Measurements from ENCODE around the gene RAB31. TPM values are rescaled to one million over a fixed set of nuclear protein-coding genes. Genes with fewer than 3 reads are reported as not detected.

The RAB31 gene
- total and polyA plus RNA-seq, 10 donors: 12.3 to 112 (median 72.6) TPM

DNA sequence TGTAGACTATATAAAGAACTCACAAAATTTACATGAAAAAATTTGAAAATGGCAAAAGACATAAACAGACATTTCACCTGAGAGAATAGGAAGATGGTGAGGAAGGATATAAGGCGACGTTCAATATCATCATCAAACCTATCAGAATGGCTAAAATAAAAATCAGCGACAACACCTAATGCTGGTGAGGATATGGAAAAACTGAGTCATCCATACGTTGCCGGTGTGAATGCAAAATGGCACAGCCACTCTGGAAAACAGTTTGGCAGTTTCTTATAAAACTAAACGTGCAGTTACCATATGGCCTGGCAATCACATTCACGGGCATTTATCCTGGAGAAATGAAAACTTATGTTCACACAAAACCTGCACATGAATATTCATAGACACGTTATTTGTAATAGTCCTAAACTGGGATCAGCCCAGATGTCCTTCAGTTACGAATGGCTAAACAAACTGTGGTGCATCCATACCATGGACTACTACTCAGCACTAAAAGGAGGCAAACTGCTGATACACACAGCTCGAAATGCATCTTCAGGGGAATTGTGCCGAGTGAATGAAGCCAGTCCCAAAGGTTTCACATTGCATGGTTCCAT, 114.6 kb downstream of the RAB31 start:
- no peak for DNase-seq
- H3K36me3 ChIP-seq: peaks cover 0 to 17% (median 0%) of the 10 kb centered on the region in 6 donors
- intact Hi-C loops (cut with DNase I; ENCODE audit: low total_unique reads): no loop called here
- H3K27me3 ChIP-seq (replicated peaks in 1 of 7): no peaks in the 10 kb centered on the region
- TF ChIP-seq, protein P1, sequence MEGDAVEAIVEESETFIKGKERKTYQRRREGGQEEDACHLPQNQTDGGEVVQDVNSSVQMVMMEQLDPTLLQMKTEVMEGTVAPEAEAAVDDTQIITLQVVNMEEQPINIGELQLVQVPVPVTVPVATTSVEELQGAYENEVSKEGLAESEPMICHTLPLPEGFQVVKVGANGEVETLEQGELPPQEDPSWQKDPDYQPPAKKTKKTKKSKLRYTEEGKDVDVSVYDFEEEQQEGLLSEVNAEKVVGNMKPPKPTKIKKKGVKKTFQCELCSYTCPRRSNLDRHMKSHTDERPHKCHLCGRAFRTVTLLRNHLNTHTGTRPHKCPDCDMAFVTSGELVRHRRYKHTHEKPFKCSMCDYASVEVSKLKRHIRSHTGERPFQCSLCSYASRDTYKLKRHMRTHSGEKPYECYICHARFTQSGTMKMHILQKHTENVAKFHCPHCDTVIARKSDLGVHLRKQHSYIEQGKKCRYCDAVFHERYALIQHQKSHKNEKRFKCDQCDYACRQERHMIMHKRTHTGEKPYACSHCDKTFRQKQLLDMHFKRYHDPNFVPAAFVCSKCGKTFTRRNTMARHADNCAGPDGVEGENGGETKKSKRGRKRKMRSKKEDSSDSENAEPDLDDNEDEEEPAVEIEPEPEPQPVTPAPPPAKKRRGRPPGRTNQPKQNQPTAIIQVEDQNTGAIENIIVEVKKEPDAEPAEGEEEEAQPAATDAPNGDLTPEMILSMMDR (IDR thresholded peaks at IDR 0.05 in 8 of 11, conservative IDR thresholded peaks at IDR 0.05 in 3 of 11): no peak
- TF ChIP-seq POLR2A (IDR thresholded peaks at IDR 0.05): no peak
- no peak for TF ChIP-seq POLR2AphosphoS5 (IDR thresholded peaks at IDR 0.05)
- H3K4me1 ChIP-seq: peaks cover 13 to 59% (median 30%) of the 10 kb centered on the region in 6 donors
- H3K9me3 ChIP-seq: peaks cover 0 to 12% (median 0%) of the 10 kb centered on the region in 8 donors
- 89 to 98% (median 92%) methylated on average over 11 of the region's 11 CpGs for WGBS, 5 donors
- peak overlapping the region in 3 of 8 donors; percentile 92 to 97 (median 94) for H3K27ac ChIP-seq
- no peak overlapping the region for H3K4me3 ChIP-seq

DNA sequence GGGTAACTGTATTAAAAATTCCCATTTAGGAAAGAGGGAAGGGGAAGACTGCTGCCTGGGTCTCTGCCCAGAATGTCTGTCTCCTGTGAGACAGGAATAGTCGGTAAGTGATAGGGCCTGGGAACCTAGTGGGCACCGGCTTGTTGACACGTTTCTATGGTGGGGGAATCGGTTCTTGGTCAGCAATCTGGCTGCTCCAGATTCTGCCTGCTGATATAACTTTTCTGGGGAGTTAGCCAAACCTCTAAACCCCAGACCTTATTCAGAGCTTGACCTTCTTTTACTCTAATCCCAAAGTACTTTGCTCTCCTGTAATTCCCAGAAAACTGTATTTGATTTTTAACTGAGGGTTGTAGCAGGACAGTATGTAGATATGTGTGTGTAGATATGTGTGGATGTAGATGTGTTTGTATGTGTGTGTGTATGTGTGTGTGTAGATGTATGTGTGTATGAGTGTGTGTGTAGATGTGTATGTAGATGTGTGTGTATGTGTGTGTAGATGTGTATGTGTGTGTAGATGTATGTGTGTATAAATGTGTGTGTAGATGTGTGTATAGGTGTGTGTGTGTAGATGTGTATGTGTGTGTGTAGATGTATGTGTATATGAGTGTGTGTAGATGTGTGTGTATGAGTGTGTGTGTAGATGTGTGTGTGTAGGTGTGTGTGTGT, 115.8 kb downstream of the RAB31 start:
- peak overlapping the region in 7 of 8 donors; percentile 82 to 97 (median 87) for H3K27ac ChIP-seq
- peak overlapping the region in 1 of 8 donors; percentile 32 for H3K4me3 ChIP-seq
- TF ChIP-seq POLR2A (IDR thresholded peaks at IDR 0.05): no peak
- TF ChIP-seq POLR2AphosphoS5 (IDR thresholded peaks at IDR 0.05): no peak
- TF ChIP-seq, protein P1 (IDR thresholded peaks at IDR 0.05 in 8 of 11, conservative IDR thresholded peaks at IDR 0.05 in 3 of 11): no peak

DNA sequence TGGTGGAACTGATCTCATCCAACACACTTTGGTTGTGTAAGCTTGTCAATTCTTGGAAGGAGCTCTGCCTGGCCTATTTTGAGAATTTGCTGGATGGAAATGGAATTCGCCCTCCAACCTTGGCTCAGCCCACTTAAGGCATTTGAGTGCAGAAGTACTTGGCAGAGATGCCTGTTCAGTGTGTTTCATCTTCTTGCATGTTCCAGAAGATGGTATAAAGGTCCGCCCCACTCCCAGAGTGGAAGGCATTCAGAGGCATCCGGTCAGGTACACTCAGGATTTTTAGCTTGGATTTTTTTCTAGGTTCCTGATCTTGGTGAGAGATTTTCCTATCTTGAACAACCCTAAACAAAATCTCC, 116.4 kb downstream of the RAB31 start:
- H3K27me3 ChIP-seq (replicated peaks in 1 of 7): no peaks in the 10 kb centered on the region
- no peaks in the 10 kb centered on the region for H3K36me3 ChIP-seq
- peaks cover 15 to 77% (median 36%) of the 10 kb centered on the region in 6 donors for H3K4me1 ChIP-seq
- H3K27ac ChIP-seq: peak overlapping the region in 7 of 8 donors; percentile 82 to 97 (median 87)
- intact Hi-C loops (cut with DNase I; ENCODE audit: low total_unique reads): no loop called here
- peak overlapping the region in 1 of 8 donors; percentile 32 for H3K4me3 ChIP-seq
- TF ChIP-seq POLR2A (IDR thresholded peaks at IDR 0.05) (no peak), POLR2AphosphoS5 (IDR thresholded peaks at IDR 0.05) (no peak)
- TF ChIP-seq, protein P1 (IDR thresholded peaks at IDR 0.05 in 8 of 11, conservative IDR thresholded peaks at IDR 0.05 in 3 of 11): no peak
- no peak for DNase-seq
- H3K9me3 ChIP-seq: no peaks in the 10 kb centered on the region
- WGBS, 5 donors: 80 to 86% (median 81%) methylated on average over 3 of the region's 3 CpGs

More for the DNA sequence above, 115.8 kb downstream of the RAB31 start:
- Histone ChIP-seq H3K36me3 (peaks cover 0 to 4% (median 0%) of the 10 kb centered on the region in 6 donors), H3K27me3 (replicated peaks in 1 of 7) (no peaks in the 10 kb centered on the region), H3K4me1 (peaks cover 15 to 72% (median 36%) of the 10 kb centered on the region in 6 donors), H3K9me3 (no peaks in the 10 kb centered on the region)
- intact Hi-C loops (cut with DNase I; ENCODE audit: low total_unique reads): no loop called here
- no peak for DNase-seq
- 53 to 79% (median 64%) methylated on average over 4 of the region's 4 CpGs for WGBS, 5 donors

DNA sequence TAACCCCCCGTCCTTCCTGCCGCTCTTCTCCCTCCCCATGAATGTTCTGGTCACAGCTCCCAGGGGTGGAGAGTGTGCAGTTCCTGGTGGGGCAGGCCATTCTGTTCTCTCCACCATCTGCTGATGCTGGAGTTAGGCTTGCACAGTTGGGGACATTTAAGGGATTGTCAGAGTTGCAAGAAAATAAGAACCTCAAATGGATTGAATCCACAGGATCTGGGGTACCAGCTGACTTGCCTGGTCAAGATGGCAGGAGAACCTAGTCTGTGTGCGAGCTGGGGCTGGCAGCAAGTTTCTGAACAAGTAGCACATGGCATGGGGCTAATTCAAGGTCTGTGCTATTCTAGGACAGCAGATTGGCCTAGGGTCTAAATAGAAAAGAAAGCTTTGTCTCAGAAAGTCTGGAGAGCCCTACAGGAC, 116.9 kb downstream of the RAB31 start:
- WGBS, 5 donors: 82 to 95% (median 87%) methylated on average over 3 of the region's 3 CpGs

More for the DNA sequence above, 116.9 kb downstream of the RAB31 start:
- peak overlapping the region; percentile 44 to 97 (median 86) for H3K27ac ChIP-seq
- H3K27me3 ChIP-seq (replicated peaks in 1 of 7): no peaks in the 10 kb centered on the region
- H3K4me1 ChIP-seq: peaks cover 15 to 82% (median 36%) of the 10 kb centered on the region in 6 donors
- H3K4me3 ChIP-seq: peak overlapping the region in 1 of 8 donors; percentile 32
- TF ChIP-seq POLR2A (IDR thresholded peaks at IDR 0.05): no peak
- TF ChIP-seq, protein P1 (IDR thresholded peaks at IDR 0.05 in 8 of 11, conservative IDR thresholded peaks at IDR 0.05 in 3 of 11): no peak
- no peak for TF ChIP-seq POLR2AphosphoS5 (IDR thresholded peaks at IDR 0.05)
- intact Hi-C loops (cut with DNase I; ENCODE audit: low total_unique reads): no loop called here
- no peaks in the 10 kb centered on the region for H3K36me3 ChIP-seq
- DNase-seq: no peak
- H3K9me3 ChIP-seq: no peaks in the 10 kb centered on the region
